Fibroblast of pulmonary artery (primary cell): ENCODE measurements around the gene SULT1C3.

Source experiments
- DNase-seq: peaks from one replicate; pipeline ENCODE4 v3.0.0-alpha.2; 2010; ENCODE audit warnings: low read depth
- H3K4me3 ChIP-seq: replicated peaks from 2 replicates; pipeline ENCODE4 v1.5.1; 2011; ENCODE audit warnings: low read depth, mild to moderate bottlenecking, control low read depth, low read length, moderate library complexity
- TF ChIP-seq, protein P1 (sequence below): IDR thresholded peaks from 2 replicates; pipeline ENCODE4 v1.5.1; 2011; ENCODE audit warnings: mild to moderate bottlenecking, control low read depth, low read length, inconsistent platforms; ENCODE audit errors: missing control alignments

Gene SULT1C3

DNA sequence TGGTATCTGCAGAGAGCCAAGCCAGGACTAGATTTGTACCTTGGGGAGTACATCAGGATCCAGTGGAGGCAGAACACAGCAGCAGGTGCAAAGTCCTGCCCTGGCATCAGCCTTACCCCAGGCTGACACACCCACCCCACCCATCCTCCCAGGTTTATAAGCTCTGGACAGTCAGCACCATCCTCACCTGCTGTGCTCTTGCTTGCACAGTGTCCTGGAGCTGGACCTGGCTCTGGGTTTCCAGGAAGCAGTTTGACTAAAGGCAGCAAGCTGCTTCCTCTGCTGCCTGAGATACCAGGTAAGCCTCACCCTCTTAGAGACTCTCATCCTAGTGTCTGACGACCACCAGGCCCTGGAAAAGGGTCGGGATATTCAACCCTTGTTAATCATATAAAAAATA lies at the start of gene SULT1C3:
Gene SULT1C3, plus strand, starts transcription at position 183 of the 400 bp plus-strand sequence. CDS start 7,227 bp downstream, outside the sequence.
- no peak within 1 kb of the TSS for H3K4me3 ChIP-seq
- TF ChIP-seq, protein P1, sequence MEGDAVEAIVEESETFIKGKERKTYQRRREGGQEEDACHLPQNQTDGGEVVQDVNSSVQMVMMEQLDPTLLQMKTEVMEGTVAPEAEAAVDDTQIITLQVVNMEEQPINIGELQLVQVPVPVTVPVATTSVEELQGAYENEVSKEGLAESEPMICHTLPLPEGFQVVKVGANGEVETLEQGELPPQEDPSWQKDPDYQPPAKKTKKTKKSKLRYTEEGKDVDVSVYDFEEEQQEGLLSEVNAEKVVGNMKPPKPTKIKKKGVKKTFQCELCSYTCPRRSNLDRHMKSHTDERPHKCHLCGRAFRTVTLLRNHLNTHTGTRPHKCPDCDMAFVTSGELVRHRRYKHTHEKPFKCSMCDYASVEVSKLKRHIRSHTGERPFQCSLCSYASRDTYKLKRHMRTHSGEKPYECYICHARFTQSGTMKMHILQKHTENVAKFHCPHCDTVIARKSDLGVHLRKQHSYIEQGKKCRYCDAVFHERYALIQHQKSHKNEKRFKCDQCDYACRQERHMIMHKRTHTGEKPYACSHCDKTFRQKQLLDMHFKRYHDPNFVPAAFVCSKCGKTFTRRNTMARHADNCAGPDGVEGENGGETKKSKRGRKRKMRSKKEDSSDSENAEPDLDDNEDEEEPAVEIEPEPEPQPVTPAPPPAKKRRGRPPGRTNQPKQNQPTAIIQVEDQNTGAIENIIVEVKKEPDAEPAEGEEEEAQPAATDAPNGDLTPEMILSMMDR: no peak
- DNase-seq: no peak

DNA sequence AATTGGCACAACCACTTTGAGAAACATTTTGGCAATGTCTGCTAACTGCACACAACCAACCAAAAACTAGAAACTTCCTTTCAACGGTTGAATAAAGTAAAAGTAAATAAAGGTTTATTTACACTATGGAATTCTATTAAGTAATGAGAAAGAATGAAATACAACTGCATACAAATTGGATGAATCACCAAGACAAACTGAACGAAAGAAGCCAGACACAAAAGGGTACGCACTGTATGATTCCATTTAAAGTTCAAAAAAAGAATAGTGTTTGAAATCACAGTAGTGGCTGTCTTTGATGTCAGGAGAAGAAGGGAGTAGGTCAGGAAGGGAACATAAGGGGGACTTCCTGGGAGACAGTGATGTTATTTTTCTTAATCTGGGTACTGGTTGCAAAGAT lies 46.5 kb upstream of the SULT1C3 start:
- no peak for DNase-seq
- no peak overlapping the region for H3K4me3 ChIP-seq
- TF ChIP-seq, protein P1: no peak

DNA sequence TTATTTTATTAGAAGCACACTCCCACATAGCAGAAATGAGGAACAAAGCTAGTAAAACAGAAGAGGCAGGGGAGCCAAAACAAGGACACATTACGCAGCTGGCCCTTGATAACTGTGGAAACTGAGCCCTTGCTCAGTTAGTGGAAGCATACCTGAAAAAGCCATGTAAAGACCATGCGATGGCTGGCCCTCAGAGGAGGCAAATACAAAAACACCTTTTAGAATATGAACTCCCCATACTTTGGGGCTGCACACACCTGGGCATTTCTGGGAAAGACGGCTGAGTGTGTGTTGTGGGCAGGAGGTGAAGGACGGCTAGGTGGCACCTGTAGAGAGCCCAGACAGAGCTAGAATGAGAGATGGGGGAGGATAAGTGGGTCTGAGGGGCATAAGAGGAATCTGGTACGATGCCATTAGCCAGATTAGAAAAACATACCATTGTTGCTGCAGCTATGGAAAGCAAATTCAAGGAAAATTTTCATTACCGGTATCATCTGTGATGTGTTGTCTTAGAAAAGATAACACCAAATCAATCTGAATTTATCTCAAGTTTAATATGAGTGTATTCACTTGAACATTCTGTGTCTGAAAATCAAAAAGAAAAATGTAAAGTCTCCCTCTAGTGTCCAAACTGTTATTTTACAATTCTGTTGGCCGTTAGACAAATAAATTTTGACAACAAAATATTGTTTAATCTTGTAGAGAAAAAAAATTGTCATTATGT lies 45.2 kb upstream of the SULT1C3 start:
- DNase-seq: peak; percentile 18
- no peak overlapping the region for H3K4me3 ChIP-seq
- TF ChIP-seq, protein P1: peak; percentile 48

DNA sequence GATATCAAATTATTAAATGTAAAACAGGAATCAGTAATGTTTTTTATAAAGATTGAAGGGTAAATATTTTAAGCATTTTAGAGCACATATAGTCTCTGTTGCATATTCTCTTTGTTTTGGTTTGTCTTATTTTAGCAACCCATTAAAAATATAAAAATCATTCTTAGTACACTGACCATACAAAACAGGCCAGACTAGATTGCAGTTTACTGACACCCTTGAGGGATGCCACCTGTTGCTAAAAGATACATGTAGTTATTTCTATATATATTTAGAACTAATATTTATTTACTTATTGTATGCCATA lies 44.7 kb upstream of the SULT1C3 start:
- no peak overlapping the region for H3K4me3 ChIP-seq
- TF ChIP-seq, protein P1: no peak
- DNase-seq: no peak

DNA sequence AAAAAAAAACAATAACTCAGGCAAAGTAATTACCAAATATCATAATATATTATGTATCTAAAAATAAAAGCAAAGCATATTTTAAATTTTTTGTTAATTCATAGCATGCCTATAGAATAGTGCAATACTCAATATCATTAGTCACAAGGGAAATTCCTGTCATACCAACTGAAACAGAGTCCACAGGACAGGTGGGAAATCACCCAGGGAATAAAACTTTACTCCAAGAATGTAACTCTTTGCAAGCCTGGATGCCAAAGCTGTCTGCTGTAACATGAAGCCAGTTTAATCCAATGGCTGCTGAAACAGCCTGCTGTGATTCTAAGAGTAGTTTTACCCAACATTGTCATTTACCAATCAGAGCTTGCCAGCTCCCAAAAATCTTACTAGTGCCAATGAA lies 40.0 kb upstream of the SULT1C3 start:
- TF ChIP-seq, protein P1: no peak
- no peak overlapping the region for H3K4me3 ChIP-seq
- DNase-seq: no peak

DNA sequence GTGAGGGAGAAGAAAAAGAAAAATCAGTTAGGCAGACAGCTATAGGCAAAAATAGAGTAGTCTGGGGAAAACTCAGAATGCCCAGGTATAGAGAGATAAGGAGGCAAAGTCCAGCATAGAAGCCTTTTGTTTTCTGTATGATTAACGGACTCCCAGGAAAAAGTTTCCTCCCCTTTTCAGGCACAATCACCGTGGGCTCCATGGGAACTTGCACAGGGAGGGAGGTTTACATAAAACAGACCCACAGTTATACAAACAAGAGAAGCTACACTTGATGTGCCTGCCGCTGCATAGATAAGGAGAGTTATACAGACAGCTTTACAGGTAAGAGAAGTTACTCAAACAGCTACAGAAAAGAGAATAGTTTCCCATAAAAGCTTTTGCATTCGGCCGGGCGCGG lies 39.2 kb upstream of the SULT1C3 start:
- no peak for DNase-seq
- TF ChIP-seq, protein P1: no peak
- no peak overlapping the region for H3K4me3 ChIP-seq

DNA sequence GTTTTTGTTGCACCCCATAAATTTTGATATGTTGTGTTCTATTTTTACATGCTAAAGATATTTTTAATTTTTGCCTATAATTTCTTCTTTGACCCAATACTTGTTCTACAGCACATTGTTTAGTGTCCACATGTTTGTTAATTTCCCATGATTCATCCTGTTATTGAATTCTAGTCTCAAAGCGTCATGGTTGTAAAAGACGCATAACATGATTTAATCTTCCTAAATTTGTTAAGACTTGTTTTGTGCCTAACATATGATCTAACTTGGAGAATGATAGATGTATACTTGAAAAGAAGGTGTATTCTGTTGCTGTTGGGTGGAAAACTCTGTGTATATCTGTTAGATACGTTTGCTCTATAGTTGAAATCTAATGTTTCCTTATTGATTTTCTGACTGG lies 27.1 kb upstream of the SULT1C3 start:
- no peak for DNase-seq
- TF ChIP-seq, protein P1: no peak
- no peak overlapping the region for H3K4me3 ChIP-seq
